Right lung (tissue), 5 donors: ENCODE measurements around the gene CBLN3. TPM values are rescaled to one million over a fixed set of nuclear protein-coding genes. Genes with fewer than 3 reads are reported as not detected.

ENCODE experiments used
- DNase-seq, 2 donors: peaks; one replicate each; pipeline ENCODE4 v3.0.0-alpha.2; 2013
- polyA plus RNA-seq, 5 donors: library from polyadenylated mRNA; unstranded; fragments of 120-200 nt; gene quantifications; one replicate each; pipeline versions ENCODE4 v1.2.1 to v1.2.3, GENCODE V29; 2013; ENCODE audit warnings: inconsistent platforms in 1 of 5, low replicate concordance in 1 of 5; ENCODE audit not compliant: insufficient read length in 5 of 5, insufficient read depth in 1 of 5

Gene CBLN3
- polyA plus RNA-seq, 5 donors, result 2.6 to 4.0 (median 3.6) TPM

- DNase-seq, result no peak
Observed at GRCh38 chr14:24426912-24427536, 2.4 kb downstream of the CBLN3 start.

GRCh38 chr14:24426150-24426911 lies 3.1 kb downstream of the CBLN3 start:
- DNase-seq, result no peak

- no peak for DNase-seq
Observed at GRCh38 chr14:24425704-24426103, 3.8 kb downstream of the CBLN3 start.

- DNase-seq, result no peak
Observed at GRCh38 chr14:24422694-24423601, 6.5 kb downstream of the CBLN3 start.

GRCh38 chr14:24422261-24422660 lies 7.2 kb downstream of the CBLN3 start:
- no peak for DNase-seq

GRCh38 chr14:24418492-24418873 lies 11.0 kb downstream of the CBLN3 start:
- no peak for DNase-seq

GRCh38 chr14:24417832-24418491 lies 11.5 kb downstream of the CBLN3 start:
- no peak for DNase-seq

- DNase-seq, result no peak
Observed at GRCh38 chr14:24416932-24417619, 12.4 kb downstream of the CBLN3 start.

GRCh38 chr14:24416254-24416931 lies 13.1 kb downstream of the CBLN3 start:
- DNase-seq, result no peak

GRCh38 chr14:24415421-24416253 lies 13.8 kb downstream of the CBLN3 start:
- DNase-seq, result no peak

GRCh38 chr14:24414732-24415420 lies 14.6 kb downstream of the CBLN3 start:
- no peak for DNase-seq

GRCh38 chr14:24414077-24414476 lies 15.4 kb downstream of the CBLN3 start:
- DNase-seq, result no peak

- DNase-seq, result no peak
Observed at GRCh38 chr14:24411443-24412389, 17.8 kb downstream of the CBLN3 start.

GRCh38 chr14:24409956-24410355 lies 19.5 kb downstream of the CBLN3 start:
- no peak for DNase-seq

GRCh38 chr14:24409192-24409591 lies 20.3 kb downstream of the CBLN3 start:
- DNase-seq, result no peak

GRCh38 chr14:24408764-24409163 lies 20.7 kb downstream of the CBLN3 start:
- no peak for DNase-seq

- no peak for DNase-seq
Observed at GRCh38 chr14:24407608-24408325, 21.7 kb downstream of the CBLN3 start.
